Ammon's horn (tissue), 1 donor: ENCODE data around the gene TMEM132D.

Source experiments
- DNase-seq: peaks from one replicate; pipeline ENCODE4 v3.0.0-alpha.2; 2016; ENCODE audit warnings: low spot score

TMEM132D gene

GRCh38 chr12:129723260-129723659 is 180.6 kb downstream of the TMEM132D start:
- no peak for DNase-seq

DNA sequence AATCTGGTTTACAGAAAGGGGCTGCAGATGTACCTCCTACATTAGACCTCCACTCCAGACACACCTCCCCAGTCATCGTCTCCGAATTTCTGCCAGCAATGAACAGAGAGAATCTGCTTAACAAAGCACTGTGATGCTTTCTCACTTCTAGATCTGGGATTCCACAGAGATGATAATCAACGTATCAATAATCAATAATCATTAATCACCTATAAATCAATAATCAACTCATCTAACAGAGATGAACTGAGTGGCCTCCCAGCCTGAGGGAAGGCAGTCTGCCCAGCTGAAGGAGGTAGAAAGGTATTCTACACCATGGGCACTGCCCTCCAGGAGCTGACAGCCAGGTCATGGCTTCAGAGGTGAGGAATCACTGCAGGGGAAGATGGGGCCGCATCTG is 183.2 kb downstream of the TMEM132D start:
- no peak for DNase-seq

DNA sequence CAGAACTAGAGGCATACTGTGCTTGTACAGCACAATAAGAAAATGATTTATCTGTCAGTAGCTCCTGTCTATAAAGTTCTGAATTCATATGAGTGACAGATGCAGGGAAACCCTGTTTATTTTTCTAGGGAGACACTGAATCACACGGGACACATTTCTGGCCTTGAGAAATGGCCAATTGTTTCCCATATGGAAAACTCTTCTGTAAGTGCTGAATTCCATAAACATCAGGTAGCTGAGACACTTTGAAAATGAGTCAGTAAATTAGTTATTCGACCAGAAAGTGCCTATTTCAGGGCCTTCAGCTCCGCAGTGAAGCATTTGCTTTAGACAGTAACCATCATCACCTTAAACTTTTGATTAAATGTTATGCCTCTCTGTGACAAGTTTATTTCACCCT is 184.4 kb downstream of the TMEM132D start:
- DNase-seq, result no peak

GRCh38 chr12:129717438-129717837 is 186.4 kb downstream of the TMEM132D start:
- DNase-seq, result no peak

DNA sequence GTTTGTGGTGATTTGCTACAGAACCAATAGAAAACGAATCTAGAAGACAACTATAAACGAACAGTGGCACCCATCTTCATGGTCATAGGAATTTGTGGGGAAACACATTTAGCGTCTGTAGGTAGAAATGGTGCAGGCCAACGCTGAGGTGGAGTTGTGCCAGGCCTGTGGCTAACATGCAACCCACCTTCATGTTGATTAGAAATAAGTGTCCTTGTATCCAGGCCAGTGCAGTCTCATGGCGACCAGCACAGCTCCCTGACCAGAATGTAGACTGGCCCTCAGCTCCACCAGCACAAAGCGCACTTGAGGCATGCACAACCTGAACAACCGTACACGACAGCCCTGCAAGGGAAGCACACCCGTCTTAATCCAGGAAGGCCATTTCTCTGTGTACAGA is 187.0 kb downstream of the TMEM132D start:
- DNase-seq, result no peak

DNA sequence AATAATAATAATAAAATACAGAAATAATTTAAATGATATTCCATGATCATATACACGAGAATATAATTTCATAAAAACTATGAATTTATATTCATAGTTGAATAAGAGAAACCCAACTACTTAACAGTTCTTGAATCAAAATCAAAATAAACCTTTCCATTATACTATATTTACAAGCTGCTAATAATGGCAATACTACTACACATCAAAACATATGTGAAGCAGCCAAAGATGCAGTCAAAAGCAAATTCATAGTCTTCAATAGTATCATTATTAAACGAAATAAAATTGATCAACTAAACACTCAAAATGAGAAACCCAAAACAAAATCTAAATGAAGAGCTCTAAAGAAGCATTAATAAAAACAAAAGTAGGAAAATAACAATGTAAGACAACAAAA is 197.1 kb downstream of the TMEM132D start:
- DNase-seq, result no peak

DNA sequence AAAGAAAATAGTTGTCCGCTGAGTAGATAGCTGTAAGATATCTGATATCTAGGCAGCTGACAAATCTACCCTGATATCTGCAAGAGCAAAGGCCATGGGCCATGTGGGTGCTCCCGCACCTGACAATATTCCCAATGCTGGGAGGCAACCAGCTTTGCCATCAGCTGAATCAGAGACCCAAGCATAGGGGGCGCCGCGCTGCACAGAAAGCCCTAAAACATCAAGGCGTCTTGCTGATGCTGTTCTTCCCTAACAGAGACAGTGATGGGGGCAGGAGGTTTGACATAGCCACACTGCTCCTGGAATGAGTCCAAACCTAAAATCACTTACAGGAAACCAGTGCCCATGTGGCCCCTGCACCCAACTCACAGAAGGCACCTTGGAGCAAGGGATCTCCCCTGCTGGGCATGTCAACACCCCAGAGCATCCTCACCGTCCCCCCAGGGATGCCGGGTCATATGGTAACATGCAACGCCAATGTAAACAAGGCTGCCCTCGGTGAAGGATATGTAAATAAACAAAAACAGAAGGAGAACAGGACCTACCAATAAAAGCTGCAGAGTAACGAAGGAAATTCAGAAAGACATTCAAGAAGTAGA is 199.5 kb downstream of the TMEM132D start:
- DNase-seq, result no peak

- DNase-seq, result no peak
Observed at GRCh38 chr12:129701631-129702101, 202.2 kb downstream of the TMEM132D start.

DNA sequence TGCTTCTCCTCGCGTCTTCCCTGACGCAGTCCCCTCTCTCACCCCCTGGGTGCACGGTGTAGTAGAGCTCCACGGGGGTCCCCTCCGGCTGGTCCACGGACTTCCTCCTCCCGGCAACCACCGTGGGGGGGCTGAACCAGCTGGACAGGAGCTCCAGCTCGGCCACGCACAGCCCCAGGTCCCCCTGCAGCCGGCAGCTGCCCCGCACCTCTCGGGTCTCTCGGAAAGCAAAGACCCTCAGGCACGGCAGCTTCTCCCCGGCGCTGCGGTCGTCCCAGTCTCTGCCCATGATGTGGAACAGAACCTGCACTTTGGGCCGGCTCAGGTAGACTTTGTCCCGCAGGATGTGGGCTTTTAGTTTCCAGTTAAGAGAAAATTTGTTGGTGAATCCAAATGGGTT is 203.8 kb downstream of the TMEM132D start:
- DNase-seq, result no peak

DNA sequence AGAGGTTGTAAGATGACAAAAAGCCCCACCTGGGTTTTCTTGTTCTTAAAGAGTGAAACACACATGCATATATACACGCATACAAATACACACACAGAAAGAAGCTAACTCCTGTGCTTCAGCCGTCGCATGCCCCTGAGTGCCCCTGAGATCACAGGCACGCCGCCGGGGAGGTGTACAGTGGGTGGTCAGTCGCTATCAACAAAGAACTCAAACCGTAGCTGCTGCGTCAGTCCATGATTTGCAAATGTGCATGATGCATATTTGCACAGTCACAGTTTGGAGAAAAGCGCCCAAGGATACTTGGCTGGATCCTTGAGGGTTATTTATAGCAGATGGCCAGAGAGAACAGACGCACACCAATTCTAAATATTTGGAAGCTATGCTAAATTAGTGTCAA is 206.9 kb downstream of the TMEM132D start:
- no peak for DNase-seq

DNA sequence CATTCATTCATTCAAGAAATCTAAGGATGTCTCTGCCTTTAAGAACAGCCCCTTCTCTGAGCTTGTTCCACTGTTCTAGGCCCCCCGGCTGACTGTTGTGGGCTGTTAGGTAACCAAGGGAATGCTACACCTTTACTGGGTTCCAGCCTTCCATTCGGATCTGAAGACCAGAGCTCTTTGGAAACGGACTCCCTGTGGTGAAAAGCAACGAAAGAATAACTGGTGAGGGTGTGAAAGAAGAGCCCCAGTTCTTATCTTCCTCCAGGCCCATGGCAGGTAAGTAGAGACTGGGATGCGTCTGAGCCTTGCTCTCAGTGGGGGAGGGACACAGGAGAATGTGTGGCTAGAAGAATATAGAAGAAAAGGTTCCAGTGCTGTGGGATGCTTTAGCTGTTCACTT is 207.4 kb downstream of the TMEM132D start:
- no peak for DNase-seq

DNA sequence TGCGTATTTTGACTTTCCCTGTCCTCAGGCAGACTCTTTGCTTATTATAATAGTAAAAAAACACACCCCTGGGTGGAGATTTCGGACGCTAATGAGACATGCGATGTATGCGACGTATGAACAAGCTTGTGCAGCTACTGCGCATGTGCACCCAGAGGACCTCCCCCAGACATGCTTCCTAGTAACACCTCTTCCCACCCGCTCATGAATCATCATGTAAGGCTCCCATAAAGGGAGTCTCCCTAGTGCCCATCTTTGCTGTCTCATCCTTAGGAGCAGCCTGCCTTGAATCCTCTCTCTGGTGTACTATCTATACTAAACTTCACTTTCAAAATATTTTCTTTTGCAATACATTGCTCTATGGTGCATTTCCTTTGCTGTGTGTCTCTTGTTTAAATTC is 210.1 kb downstream of the TMEM132D start:
- DNase-seq, result no peak

DNA sequence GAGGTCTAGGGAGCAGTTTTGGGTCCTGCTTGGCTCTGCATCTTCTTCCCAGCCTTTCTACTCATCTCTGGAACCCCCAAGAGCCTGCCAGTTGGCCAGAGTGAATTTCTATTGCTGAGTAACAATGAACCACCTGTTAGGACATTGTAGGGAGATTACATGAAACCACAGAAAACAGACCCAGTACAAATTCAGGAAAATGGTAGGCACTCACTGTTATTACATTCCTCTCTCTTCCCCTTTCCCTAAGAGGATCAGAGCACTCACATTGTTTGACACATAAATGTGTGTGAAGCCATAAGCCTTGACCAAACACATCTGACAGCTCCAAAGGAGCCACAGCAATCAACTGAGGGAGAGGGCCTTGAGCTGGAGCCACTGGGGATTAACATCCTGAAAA is 216.1 kb downstream of the TMEM132D start:
- DNase-seq, result no peak

DNA sequence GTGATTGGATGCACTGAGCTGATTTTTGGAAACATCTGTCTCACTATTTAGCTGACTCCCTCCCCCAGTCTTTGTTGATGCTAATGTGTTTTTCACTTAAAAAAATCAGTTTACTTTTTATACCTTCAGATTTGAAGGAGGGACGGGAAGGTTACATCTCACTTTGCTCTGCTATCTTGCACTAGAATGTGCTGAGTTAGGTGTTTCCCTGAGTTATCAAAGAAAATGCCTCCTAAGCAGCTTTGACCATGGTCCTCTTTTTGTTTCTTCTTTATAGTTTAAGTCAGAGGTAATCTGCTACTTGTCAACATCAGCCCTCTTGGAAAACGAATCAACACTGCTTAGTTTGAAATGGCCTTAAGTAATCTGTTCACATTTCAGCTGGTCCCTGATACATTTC is 222.0 kb downstream of the TMEM132D start:
- no peak for DNase-seq

DNA sequence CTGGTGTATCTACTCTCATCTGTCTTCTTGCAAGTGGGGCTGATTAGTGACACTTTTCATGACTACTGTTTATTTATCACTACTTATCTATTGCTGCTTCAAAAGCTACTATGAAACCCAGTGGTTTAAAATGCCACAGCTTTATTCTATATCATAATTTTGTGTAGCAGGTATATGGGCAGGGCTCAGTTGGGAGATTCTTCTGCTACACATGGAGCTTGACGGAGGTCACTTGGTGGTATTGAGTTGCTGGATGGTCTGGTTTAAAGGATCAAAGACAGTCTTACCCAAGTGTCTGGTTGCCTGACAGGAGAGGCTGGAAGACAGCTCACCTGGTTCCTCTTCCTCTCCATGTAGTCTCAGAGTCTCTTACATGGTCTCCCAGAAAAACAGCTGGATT is 222.7 kb downstream of the TMEM132D start:
- no peak for DNase-seq

DNA sequence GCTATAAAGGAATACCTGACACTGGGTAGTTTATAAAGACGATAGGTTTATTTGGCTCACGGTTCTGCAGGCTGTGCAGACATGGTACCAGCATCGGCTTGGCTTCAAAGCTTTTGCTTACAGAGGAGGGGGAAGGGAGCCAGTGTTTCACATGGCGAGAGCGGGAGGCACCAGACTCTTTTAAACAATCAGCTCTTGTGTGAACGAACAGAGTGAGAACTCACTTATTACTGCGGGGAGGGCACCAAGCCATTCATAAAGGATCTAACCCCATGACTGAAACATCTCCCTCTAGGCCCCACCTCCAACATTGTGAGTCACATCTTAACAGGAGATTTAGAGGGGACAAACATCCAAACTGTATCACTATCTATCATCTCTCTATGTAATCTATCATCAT is 227.4 kb downstream of the TMEM132D start:
- DNase-seq, result peak; percentile 62

DNA sequence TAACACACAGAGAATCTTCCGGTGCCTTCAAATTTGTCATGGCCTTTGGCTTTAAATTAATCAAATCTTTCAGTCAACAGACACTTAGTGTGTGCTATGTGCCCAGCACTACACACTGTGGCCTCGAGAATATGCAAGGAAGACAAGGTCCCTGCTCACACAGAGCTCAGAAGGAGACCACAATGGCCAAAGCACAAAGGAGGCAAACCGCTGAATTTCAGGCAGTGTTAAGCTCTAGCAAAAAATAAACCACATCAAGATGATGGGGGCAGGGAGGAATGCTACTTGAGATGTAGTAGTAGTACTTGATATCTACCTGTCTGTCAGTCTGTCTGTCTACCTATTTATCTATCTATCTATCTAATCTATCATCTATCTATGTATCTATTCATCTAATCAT is 227.9 kb downstream of the TMEM132D start:
- DNase-seq, result no peak

DNA sequence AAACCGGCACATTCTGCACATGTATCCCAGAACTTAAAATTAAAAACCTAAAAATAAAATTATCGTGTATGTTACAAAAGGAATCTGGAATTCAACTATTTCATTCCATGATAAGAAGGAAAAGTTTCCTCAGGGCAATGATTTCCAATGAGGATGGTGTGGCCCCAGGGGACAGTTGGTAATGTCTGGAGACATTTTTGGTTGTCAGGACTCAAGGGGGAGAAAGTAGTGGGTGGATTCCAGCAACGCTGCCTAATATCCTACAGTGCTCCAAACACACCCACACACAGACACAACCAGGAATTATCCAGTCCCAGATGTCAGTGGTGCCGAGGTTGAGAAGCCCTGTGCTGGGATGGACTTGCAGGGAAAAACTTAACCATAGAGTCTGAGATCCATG is 228.3 kb downstream of the TMEM132D start:
- DNase-seq, result no peak

- DNase-seq, result no peak
Observed at GRCh38 chr12:129673806-129674205, 230.0 kb downstream of the TMEM132D start.

- no peak for DNase-seq
Observed at GRCh38 chr12:129672110-129672509, 231.7 kb downstream of the TMEM132D start.

DNA sequence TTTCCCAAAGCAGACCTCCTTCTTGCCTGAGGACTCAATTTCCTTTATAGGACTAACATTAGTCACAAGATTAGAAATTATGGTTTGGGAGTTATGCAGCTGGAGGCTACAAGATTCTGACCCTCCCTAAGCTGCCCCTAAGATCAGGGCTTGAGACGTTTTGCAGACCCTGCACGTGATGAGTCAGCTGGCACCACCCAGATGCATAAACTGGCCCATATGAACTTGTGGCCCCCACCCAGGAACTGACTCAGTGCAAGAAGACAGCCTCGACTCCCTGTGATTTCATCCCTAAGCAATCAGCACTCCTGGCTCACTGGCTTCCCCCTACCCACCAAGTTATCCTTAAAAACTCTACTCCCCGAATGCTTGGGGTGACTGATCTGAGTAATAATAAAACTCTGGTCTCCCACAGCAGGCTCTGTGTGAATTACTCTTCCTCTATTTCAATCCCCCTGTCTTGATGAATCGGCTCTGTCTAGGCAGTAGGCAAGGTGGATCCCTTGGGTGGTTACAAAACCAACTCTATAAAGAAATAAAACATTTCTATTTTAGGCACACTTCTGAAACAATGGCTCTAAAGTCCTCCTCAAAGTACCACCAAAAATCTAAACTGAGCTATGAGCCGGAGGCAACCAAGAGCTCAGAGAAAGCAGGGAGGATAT is 233.4 kb downstream of the TMEM132D start:
- DNase-seq, result no peak

DNA sequence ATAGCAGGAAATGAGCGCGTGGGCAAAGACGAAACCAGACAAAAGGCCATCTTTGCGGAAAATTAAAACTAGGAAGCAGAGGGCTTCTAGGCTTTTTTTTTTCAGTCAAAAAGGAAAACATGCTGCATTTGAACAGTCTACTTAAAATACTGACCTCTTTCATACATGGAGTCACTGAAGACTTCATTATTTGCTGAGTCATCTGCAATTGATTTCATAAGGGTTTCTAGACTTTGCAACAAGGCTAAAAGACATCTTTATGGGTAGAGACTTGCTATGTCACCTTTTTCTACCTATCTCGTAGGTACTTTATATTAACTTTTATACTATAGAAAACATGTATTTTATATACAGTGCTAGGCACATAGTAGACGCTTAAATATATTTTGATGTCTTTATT is 238.4 kb downstream of the TMEM132D start:
- DNase-seq, result no peak

- DNase-seq, result no peak
Observed at GRCh38 chr12:129662234-129662633, 241.6 kb downstream of the TMEM132D start.

GRCh38 chr12:129660946-129661345 is 242.9 kb downstream of the TMEM132D start:
- no peak for DNase-seq
